ENCODE measurements around the gene ADAD2. TPM values are rescaled to one million over a fixed set of nuclear protein-coding genes. Genes with fewer than 3 reads are reported as not detected.
"Not testable (repeated sequence)": the region's sequence is repeated elsewhere in the genome, so short reads cannot be mapped to it uniquely, and the experiment has no call there.

ADAD2 gene
- total RNA-seq, 1 donor from 2014 or later: not detected

DNA sequence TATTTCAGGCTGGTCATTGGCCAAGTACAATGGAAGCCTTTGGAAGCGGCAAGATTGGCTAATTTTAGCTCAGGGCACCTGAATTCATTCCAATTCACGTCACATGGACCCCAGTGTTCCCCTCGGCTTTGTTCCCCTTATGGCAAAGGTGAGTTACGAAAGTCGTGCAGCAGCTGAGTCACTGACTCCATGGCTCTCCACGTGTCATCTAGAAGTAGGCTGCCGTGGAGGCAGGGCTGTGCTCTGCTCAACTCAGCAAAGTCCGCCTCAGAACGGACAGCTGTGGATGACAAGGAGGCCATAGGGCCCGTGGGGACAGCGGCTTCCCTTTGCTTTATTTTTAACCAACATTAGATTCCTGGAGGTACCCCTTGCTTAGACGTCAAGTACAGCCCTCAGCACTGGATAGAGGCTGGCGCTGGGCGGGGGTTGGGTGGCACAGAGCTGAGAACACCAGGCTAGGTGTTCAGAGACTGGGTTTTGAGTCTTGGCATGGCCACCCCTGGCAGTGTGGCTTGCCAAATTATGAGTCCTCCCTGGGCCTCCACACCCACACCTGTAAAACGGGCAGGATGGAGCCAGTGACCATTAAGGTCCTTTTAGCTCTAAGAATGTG is 23.6 kb downstream of the ADAD2 start:
- DNase-seq (ENCODE audit: missing footprints): no peak
- peak; percentile 43 for ATAC-seq
- intact Hi-C loops (cut with DNase I): no loop called here

DNA sequence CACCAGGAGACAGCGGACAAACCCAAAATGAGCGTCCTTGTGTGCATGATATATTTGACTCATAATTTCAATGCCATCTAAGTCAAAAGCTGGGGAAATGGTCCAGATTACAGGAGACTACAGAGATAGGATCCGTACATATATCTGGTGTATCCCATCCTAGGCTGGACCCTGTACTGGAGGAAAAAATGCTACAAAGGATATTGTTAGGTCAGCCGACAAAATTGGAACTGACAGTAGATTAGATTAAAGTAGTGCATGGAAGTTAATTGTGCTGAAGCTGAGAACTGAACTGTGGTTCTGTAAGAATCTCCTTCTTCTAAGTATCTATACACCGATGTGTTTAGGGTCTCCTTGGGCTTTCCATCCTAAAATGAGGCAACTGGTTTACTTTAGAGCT is 24.6 kb downstream of the ADAD2 start:
- intact Hi-C loops (cut with DNase I): no loop called here
- no peak for DNase-seq (ENCODE audit: missing footprints)
- ATAC-seq: no peak

DNA sequence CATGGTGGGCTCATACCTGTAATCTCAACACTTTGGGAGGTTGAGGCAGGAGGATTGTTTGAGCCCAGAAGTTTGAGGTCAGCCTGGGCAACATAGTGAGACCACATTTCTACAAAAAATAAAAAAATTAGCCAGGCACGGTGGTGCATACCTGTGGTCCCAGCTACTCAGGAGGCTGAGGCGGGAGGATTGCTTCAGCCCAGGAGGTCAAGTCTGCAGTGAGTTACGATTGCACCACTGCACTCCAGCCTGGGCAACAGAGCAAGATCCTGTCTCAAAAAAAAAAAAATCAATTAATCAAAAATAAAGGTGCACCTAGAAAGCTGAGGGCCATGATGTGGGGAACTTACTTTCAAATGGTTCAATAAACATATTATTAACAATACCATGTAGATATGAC is 25.2 kb downstream of the ADAD2 start:
- DNase-seq (ENCODE audit: missing footprints); intact Hi-C loops (cut with DNase I); ATAC-seq: not testable (repeated sequence)

DNA sequence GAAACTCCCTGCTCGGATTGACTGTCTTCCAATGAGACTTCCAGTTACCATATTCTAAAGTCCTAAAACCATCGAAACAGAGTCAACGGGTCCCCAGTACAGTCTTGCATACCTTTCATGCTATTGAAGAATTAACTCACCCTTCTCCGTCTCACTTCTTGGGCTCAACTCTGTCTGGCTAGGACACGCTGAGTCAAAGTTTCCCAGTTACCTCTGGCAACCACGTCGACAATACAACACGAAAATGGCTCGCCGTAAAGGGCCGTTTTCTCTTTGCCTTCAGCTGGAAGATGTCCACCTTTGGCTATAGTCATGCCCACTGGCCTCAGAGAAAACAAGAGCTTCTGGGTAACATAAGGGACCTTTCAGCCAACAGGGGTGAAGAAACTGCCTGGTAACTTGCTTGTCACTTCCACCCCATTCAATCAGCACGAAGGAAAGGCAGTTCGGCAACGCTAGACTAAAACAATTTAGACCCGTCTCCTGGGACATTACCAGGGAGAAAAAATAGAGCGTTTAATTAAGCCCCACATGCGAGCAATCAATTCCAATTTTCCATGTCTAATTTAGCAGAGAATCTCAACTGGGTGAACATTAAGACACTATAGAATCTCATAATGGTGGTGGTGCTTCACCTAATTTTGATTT is 27.3 kb downstream of the ADAD2 start:
- DNase-seq (ENCODE audit: missing footprints) (no peak), ATAC-seq (no peak)
- intact Hi-C loops (cut with DNase I): no loop called here

DNA sequence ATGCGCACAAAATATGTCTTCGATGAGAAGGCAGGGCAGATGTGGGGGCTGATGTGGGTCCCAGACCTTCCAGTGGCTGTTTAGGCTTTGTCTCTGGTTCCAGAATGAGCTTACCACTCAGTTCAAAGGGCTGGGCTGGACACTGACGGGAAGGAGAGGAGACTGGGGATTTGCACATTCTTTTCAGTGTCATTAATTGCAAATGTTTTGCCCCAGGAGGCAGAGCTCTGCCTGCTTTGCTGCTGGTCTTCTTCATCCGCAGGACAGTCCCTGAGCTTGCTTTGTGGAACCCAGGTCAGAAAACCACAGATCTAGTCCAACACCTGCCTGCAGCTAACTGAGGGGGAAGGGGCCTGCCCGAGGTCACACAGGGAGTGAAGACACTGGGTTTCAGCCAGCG is 28.0 kb downstream of the ADAD2 start:
- ATAC-seq (no peak), DNase-seq (ENCODE audit: missing footprints) (no peak)

DNA sequence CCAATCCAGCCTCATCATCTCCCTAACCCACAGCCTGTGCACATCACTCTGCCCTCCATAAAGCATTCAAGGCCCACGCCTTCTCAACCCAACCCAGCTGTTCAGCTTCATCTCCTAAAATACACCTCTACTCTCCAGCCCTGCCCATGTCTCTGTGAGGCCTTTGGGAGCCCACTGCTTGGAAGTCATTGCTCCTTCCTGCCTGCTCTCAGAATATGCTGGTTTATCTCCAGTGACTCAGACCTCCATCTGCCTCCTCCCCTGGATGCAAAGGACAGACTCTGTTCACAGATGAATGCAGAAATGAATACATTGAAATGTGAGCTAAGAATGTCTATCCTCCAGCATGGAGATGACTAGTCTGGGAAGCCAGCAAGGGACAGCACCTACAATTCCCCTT is 29.9 kb downstream of the ADAD2 start:
- DNase-seq (ENCODE audit: missing footprints): no peak
- ATAC-seq: no peak
- intact Hi-C loops (cut with DNase I): no loop called here

More for the DNA sequence above, 28.0 kb downstream of the ADAD2 start:
- intact Hi-C loops (cut with DNase I): no loop called here

DNA sequence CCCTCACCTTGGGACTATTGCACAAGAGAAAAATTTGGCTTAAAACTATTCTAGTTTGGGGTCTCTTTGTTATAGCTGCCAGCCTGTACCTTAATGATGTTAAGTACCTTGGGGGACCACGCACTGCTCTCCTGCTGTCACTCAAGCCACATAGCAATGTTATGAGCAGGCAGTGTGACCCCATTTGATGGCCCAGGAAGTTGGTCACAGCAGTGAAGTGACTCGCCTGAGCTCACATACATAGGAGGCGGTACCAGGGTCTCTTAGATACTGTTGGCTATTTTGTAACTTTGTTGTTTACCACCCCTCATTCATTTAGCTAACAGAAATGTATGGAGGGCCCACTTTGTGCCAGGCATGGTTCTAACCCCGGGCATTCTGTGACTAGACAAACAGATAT is 32.5 kb downstream of the ADAD2 start:
- ATAC-seq: no peak
- intact Hi-C loops (cut with DNase I): no loop called here
- no peak for DNase-seq (ENCODE audit: missing footprints)

DNA sequence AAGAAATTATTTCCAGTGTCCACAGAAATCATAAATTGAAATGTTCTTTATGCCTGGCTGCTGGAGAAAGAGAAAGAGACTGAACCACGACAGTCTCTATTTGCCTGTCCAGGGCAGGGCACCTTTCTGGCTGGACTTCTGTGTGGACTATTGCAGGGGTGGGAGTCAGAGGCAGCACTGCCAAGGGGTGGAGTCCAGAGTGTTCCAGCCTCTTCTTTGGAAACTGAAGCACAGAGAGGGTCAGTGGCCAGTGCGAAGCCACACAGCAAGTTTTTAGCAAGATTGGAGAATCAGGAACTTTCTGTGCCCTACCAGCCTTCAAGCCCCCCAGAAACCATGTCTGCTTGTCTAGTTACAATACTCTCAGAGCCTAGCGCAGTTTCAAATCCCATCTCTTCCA is 33.6 kb downstream of the ADAD2 start:
- no peak for ATAC-seq
- intact Hi-C loops (cut with DNase I): no loop called here
- DNase-seq (ENCODE audit: missing footprints): no peak

DNA sequence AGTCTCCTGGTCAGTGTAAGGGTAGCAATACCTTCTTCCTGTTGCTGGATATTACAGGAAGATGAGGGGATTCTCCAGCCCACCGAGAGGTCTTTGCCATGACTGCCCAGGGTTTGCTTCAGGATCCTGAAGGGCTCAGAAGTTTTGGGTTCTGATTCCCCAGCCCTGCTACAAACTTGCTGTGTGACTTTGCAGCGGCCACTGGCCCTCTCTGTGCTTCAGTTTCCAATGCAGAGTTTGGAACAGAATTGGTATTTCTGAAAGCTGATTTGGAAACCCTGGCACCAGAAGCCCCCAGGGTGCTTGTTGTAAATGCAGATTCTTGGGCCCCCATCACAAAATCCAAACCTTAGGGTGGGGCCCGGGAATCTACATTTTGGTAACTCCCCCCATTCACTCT is 34.2 kb downstream of the ADAD2 start:
- ATAC-seq: no peak
- intact Hi-C loops (cut with DNase I): no loop called here
- DNase-seq (ENCODE audit: missing footprints): no peak

DNA sequence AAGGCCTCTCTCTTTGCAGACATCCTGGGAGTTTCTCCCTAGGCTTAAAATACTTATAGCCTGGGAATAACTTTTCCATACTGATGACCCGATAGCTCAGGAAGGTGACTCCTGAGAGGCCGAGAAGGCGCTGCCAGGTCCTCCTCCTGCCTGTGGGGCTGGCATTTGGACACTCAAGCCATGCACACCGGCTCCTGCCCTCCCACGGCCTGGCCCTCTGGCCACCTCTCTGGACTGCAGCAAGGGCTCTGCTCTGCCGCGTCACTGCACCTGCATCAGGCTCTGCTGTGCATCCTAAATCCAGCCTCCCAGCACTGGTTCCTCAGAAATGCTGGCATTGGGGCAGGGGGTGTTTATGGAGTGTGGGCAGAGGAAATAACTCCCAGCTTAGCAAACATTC is 34.6 kb downstream of the ADAD2 start:
- intact Hi-C loops (cut with DNase I): no loop called here
- DNase-seq (ENCODE audit: missing footprints): no peak

DNA sequence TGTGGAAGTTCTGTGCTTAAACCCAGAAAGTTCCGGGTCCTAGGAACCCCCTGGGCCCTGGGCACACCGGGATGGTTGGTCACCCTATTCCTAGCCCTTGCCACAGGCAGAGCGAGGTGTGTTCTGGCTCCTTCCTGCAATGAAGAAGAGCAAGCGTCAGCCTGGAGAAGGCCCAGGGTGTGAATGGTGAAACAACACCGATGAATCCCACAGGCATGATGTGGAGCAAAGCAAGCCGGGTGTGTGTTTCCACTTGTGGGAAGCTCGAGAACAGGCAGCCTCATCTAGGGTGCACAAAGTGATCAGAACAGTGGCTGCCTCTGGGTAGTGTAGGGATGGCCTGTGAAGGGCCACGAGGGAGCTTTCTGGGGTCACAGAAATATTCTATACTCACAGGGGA is 35.1 kb downstream of the ADAD2 start:
- no peak for ATAC-seq
- intact Hi-C loops (cut with DNase I): no loop called here
- no peak for DNase-seq (ENCODE audit: missing footprints)

More for the DNA sequence above, 34.6 kb downstream of the ADAD2 start:
- no peak for ATAC-seq

DNA sequence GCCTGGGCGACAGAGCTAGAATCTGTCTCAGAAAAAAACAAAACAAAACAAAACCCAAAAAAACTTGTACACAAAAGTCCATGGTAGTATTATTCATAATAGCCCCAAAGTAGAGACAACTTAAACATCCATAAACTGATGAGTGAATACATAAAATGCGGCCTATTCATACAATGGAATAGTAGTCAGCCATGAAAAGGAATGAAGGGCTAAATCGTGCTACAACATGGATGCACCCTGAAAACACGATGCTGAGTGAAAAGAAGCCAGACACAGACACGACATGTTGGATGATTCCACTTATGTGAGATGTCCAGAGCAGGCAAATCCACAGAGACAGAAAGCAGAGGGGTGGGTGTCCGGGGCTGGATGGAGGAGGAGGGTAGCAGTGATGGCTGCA is 36.6 kb downstream of the ADAD2 start:
- intact Hi-C loops (cut with DNase I): no loop called here
- no peak for DNase-seq (ENCODE audit: missing footprints)
- no peak for ATAC-seq

DNA sequence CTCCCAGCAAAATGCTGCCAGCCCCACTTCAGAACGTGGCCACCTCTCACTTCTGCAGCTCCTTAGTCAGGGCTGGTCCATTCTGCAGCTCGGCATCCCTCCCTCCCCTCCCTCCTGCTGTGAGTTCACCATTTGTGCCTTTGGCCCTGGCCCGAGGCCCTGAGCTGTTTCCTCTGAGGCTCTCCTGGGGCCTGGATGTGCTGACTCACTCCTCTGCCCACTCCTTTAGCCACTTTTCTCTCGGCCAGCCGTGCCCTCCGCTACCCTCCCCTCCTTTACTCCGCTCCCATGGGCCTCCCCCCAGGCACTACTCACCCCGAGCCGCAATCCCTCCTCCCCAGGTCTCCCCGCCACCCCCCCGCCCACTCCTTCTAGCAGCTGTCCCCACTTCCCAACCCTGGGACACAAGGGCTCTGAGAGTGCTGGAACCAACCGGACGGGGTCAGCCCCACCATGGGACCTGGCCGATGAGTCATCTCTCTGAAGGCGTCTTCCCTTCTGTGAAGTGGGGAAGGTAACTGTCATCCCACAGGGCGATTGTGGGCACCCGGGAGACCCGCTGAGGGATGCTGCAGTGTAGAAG is 37.4 kb downstream of the ADAD2 start:
- DNase-seq (ENCODE audit: missing footprints) (peak; percentile 88), ATAC-seq (peak; percentile 95)
- intact Hi-C loops (cut with DNase I): no loop called here

DNA sequence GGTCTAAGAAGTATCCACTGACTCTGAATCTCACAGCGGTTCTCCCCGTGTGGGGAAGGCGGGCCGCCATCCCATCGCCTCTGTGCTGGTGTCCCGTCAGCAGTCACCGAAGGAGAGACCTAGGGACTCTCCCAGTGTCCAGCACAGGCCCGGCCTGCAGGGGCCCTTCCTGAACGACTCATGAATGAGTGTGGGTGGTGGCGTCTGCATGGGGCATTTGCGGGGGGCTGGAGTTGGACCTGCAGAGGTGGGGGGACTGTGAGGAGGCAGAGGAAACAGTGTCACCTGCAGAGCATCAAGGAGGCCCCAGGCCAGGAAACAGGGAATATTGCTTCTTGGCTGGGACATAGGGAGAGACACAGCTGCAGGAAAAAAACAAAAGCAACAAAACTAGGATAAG is 38.5 kb downstream of the ADAD2 start:
- ATAC-seq (no peak), DNase-seq (ENCODE audit: missing footprints) (no peak)
- intact Hi-C loops (cut with DNase I): no loop called here

DNA sequence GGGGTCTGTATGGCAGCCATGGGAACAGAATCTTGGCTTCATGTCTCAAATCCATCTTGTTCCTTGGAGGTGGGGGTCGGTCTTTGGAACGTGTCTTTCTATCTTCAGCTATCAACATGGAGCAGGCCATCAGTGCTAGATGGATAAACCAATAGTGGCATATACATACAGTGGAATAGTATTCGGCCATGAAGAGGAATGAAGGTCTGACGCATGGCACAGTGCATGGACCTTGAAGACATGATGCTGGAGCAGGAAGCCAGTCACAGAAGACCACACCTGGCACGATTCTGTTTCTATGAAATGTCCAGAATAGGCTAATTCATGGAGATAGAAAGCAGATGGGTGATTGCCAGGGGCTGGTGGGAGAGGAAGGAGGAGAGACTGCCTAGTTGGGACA is 41.1 kb downstream of the ADAD2 start:
- ATAC-seq (no peak), DNase-seq (ENCODE audit: missing footprints) (no peak)
- intact Hi-C loops (cut with DNase I): no loop called here

DNA sequence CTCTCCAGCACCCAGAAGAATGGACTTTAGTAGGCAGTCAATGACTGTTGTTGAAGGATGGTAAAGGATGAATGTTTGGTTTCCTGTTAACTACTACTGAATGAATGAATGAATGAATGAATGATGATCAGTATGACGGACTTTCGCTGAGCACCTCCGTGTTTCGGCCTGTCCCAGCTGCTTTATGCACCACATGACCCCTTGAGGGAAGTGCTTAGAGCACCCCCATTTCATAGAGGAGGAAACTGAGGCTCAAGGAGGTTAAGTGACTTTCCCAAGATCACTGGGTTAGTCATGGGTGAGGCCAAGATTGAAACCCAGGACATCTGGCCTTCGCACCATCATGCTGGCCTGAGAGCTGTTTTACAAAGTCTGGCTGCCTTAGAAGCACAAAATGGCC is 42.0 kb downstream of the ADAD2 start:
- DNase-seq (ENCODE audit: missing footprints): no peak
- no peak for ATAC-seq
- intact Hi-C loops (cut with DNase I): no loop called here

DNA sequence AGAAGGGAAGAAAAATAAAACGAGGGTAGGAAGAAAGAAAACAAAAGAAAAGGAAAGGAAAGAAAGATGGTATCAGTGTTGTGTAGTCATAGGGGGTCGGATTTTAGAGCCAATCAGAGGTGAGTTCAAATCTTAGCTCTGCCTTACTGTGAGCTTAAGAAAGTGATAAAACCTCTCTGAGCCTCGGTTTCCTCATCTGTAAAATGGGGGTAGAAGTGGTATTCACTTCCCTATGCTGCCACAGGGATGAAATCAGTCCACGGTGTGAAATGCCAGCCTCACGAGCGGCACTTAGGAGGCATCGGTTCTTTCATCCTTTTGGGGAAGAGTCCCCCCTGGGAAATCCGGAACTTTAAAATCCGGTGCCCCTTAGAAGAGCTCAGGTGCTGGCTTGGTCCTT is 42.8 kb downstream of the ADAD2 start:
- ATAC-seq: no peak
- DNase-seq (ENCODE audit: missing footprints): no peak
- intact Hi-C loops (cut with DNase I): no loop called here

DNA sequence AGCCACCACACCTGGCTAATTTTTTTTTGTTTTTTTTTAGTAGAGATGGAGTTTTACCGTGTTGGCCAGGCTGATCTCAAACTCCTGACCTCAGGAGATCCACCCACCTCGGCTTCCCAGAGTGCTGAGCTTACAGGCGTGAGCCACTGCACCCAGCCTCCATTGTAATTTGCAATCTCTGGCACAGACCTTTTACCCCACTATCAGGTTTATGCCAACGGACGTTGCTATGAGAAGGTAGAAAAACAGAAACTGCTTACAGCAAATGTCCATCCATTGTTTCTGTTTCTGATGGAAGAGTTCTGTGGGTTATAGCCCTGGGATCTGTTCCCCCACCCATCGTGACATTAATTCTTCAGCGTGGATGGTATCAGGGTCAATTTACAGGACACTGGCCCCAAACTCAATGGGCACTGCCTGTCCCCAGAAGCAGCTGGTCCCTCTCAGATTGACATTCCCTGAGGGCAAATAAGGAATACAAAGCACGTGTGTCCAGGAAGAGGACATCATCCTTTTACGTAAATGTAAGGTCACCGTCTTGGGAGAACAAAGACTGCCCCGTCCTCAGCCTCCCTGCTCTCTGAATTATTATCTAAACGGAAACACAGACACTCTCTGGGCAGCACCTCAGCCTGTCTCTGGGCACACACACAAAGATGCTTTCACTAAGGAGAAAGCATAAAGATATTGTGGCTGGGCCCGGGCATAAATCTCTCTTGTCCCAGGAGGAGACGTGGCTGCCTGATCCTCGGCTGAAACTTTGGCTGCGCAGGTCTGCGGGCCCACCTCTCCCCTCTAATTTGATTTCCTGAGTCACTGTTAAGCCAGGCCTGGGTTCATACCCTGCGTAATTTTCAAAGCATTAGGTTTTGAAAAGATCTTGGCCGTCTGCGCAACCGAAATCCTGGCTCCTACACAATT is 43.6 kb downstream of the ADAD2 start:
- no peak for DNase-seq (ENCODE audit: missing footprints)
- ATAC-seq: peak; percentile 38
- intact Hi-C loops (cut with DNase I): no loop called here

DNA sequence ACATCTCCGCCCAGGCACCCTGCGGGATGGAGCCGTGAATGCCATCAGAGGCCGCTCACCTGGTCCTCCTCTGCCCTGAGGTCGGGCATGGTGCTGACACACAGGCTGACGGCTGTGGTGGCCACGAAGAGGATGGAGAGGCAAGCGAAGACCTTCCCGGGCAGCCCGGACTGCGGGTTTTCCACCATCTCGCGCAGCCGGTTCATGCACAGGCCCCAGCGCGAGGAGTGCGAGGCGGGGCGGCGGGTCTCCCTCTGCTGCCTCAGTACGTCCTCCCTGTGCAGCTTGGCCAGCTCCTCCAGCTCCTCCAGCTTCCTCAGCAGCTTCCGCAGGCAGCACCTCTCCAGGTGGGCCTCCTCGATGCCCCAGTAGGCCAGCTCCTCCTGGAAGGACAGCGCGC is 45.7 kb downstream of the ADAD2 start:
- ATAC-seq (no peak), DNase-seq (ENCODE audit: missing footprints) (no peak)
- intact Hi-C loops (cut with DNase I): no loop called here

Measured in Right ventricle myocardium inferior (tissue), 1 donor.